Left lung (tissue), 10 donors: Measurements from ENCODE around the gene SRRD. TPM values are rescaled to one million over a fixed set of nuclear protein-coding genes. Genes with fewer than 3 reads are reported as not detected.

Experiments
- ATAC-seq: fragments of 200-7000 bp; cut with Tn5 transposase; one replicate; pipeline ENCODE4 v1.9.1; 2020; ENCODE audit warnings: moderate library complexity
- DNase-seq, 4 donors: peaks; one replicate each; pipeline ENCODE4 v3.0.0-alpha.2; 2013 to 2020
- H3K27ac ChIP-seq, 2 donors: fragments of 200-600 bp; sonication (generic) in 1 of 2; one replicate each; pipeline versions ENCODE4 v1.5.0 to v1.8.0; 2020 to 2021
- H3K27me3 ChIP-seq, 2 donors: fragments of 200-600 bp; sonication (generic) in 1 of 2; one replicate each; pipeline versions ENCODE4 v1.5.0 to v1.8.0; 2020 to 2021
- H3K36me3 ChIP-seq, 2 donors: fragments of 200-600 bp; sonication (generic) in 1 of 2; one replicate each; pipeline versions ENCODE4 v1.5.0 to v1.8.0; 2020 to 2021
- H3K4me1 ChIP-seq, 2 donors: fragments of 200-600 bp; one replicate each; pipeline ENCODE4 v1.8.0; 2021
- H3K4me3 ChIP-seq, 2 donors: fragments of 200-600 bp; sonication (generic) in 1 of 2; one replicate each; pipeline versions ENCODE4 v1.5.0 to v1.8.0; 2020 to 2021; ENCODE audit warnings: mild to moderate bottlenecking in 1 of 2
- H3K9me3 ChIP-seq, 2 donors: fragments of 200-600 bp; sonication (generic) in 1 of 2; one replicate each; pipeline versions ENCODE4 v1.5.0 to v1.8.0; 2020 to 2021
- intact Hi-C, 2 donors: fragments of 100-400 bp; cut with DNase I; formaldehyde crosslinking; loops; one replicate each; pipeline versions ENCODE4 v1.11.2 to v1.14.2; 2022
- polyA plus RNA-seq, 6 donors: library from polyadenylated mRNA; unstranded; fragments of 120-200 nt; gene quantifications; one replicate each; pipeline ENCODE4 v1.2.1, GENCODE V29; 2013; ENCODE audit not compliant: insufficient read length in 6 of 6
- total RNA-seq, 2 donors: library from RNA; stranded (reverse); fragmentation: NEBNext Ultra II Directional; extraction: Animal tissue kit (Norgen Biotek cat#: 25700); gene quantifications; one replicate each; pipeline ENCODE4 v1.2.1, GENCODE V29; 2021
- TF ChIP-seq, protein P1 (sequence below), 2 donors: fragments of 200-600 bp; sonication (generic) in 1 of 2; IDR thresholded peaks; one replicate each; pipeline versions ENCODE4 v1.5.0 to v1.8.0; 2021; ENCODE audit warnings: antibody characterized with exemption in 2 of 2
- donor health status: DM: no; HTN: yes; CAD: no.
- donor health status: DM: no; HTN: no; CAD: no.

The SRRD gene
- total and polyA plus RNA-seq, 8 donors = 18.5 to 33.1 (median 29.4) TPM

DNA sequence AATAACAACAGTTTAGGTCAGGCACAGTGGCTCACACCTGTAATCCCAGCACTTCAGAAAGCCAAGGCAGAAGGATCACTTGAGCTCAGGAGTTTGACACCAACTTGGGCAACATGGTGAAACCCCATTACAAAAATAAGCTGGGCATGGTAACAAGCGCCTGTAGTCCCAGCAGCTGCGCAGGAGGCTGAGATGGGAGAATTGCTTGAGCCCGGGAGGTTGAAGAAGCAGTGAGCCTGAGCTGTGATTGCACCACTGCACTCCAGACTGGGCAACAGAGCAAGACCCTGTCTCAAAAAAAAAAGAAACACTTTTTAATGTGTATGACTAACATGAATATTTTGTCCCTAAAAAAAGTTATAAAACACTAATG, 53.1 kb downstream of the SRRD start:
- ATAC-seq = no peak
- H3K4me1 ChIP-seq = peaks cover 0 to 25% of the 10 kb centered on the region in 2 donors
- H3K9me3 ChIP-seq = no peaks in the 10 kb centered on the region
- no peak for DNase-seq
- no peaks in the 10 kb centered on the region for H3K27me3 ChIP-seq
- H3K4me3 ChIP-seq = no peak overlapping the region
- TF ChIP-seq, protein P1, sequence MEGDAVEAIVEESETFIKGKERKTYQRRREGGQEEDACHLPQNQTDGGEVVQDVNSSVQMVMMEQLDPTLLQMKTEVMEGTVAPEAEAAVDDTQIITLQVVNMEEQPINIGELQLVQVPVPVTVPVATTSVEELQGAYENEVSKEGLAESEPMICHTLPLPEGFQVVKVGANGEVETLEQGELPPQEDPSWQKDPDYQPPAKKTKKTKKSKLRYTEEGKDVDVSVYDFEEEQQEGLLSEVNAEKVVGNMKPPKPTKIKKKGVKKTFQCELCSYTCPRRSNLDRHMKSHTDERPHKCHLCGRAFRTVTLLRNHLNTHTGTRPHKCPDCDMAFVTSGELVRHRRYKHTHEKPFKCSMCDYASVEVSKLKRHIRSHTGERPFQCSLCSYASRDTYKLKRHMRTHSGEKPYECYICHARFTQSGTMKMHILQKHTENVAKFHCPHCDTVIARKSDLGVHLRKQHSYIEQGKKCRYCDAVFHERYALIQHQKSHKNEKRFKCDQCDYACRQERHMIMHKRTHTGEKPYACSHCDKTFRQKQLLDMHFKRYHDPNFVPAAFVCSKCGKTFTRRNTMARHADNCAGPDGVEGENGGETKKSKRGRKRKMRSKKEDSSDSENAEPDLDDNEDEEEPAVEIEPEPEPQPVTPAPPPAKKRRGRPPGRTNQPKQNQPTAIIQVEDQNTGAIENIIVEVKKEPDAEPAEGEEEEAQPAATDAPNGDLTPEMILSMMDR (IDR thresholded peaks at IDR 0.05) = no peak
- no peak overlapping the region for H3K27ac ChIP-seq
- intact Hi-C loops = no loop called here
- peaks cover 0 to 97% of the 10 kb centered on the region in 2 donors for H3K36me3 ChIP-seq

GRCh38 chr22:26540119-26540518, 56.4 kb downstream of the SRRD start:
- no peak overlapping the region for H3K4me3 ChIP-seq
- H3K4me1 ChIP-seq = peaks cover 0 to 26% of the 10 kb centered on the region in 2 donors
- TF ChIP-seq, protein P1 (IDR thresholded peaks at IDR 0.05) = no peak
- no peak overlapping the region for H3K27ac ChIP-seq
- H3K9me3 ChIP-seq = no peaks in the 10 kb centered on the region
- ATAC-seq (no peak), DNase-seq (no peak)
- no peaks in the 10 kb centered on the region for H3K27me3 ChIP-seq
- intact Hi-C loops = no loop called here
- H3K36me3 ChIP-seq = peaks cover 0 to 85% of the 10 kb centered on the region in 2 donors

DNA sequence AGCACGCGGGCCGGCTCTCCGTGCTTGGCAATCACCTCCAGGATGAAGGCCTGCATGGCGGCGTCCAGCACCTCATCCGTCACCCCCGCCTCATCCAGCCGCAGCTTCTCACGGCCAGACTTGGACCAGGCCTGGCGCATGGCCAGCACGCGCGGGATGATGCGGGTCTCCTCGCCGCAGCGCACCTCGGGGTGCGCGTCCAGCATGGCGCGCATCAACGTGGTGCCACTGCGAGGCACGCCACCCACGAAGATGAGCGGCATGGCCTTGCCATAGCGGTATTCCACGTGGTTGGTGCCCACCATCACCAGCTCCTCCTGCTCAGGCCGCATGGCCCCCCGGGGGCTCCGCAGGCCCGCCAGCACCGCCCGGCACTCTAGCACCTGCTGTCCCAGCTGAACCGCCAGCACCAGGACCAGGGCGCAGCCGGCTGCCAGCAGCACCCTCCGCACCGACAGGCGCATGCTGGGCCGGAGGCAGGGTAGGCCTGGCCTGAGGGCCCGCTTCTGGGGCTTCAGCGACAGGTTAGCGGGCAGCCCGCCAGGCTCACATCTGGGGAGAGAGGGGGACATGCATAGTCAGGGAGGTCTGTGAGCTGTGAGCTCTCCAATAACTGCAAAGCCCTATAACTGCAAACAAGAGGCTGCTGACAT, 57.6 kb downstream of the SRRD start:
- intact Hi-C loops = no loop called here
- TF ChIP-seq, protein P1 (IDR thresholded peaks at IDR 0.05) = no peak
- no peak for DNase-seq
- Histone ChIP-seq H3K4me3 (no peak overlapping the region), H3K4me1 (peaks cover under 1 to 27% of the 10 kb centered on the region in 2 donors), H3K36me3 (peaks cover 0 to 75% of the 10 kb centered on the region in 2 donors), H3K27ac (no peak overlapping the region), H3K9me3 (no peaks in the 10 kb centered on the region), H3K27me3 (no peaks in the 10 kb centered on the region)
- no peak for ATAC-seq

DNA sequence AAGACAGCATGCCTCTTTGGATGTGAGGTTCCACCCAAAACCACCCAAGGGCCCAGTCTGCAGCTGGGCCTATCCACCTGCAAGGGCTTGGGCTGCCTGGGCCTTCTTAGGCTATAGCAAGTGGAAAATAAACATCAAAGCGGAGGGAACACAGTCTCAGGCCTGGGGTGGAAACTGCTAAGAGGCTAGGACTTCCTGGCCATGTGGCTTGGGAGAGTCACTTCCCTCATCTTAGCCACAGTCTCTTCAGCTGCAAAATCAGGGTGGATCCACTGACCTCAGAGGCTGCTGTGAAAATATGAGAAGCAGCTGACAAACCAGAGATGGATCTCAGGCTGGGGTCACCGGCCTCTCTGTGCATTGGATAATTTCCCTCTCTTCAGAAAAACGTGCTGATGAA, 59.2 kb downstream of the SRRD start:
- peak in 1 of 4 donors; percentile 46 for DNase-seq
- Histone ChIP-seq H3K4me1 (peaks cover 10 to 42% of the 10 kb centered on the region in 2 donors), H3K27ac (peak overlapping the region in 1 of 2 donors; percentile 31), H3K9me3 (no peaks in the 10 kb centered on the region), H3K27me3 (no peaks in the 10 kb centered on the region), H3K36me3 (peaks cover 0 to 61% of the 10 kb centered on the region in 2 donors), H3K4me3 (no peak overlapping the region)
- ATAC-seq = peak; percentile 42
- intact Hi-C loops = no loop called here
- TF ChIP-seq, protein P1 (IDR thresholded peaks at IDR 0.05) = no peak

Other genes with a start within 250 kb of the SRRD start
- 1 to 10 TPM; 1.3 to 2.1 TPM for gene ASPHD2, start 54.6 kb upstream of the SRRD start, total RNA-seq
- under 1 TPM; 0.38 to 0.74 (median 0.55) TPM for gene ASPHD2, start 54.6 kb upstream of the SRRD start, polyA plus RNA-seq
- 10 to 100 TPM; 25.4 to 30.1 TPM for gene HPS4, start 94 bp upstream of the SRRD start, total RNA-seq
- gene HPS4, start 94 bp upstream of the SRRD start, polyA plus RNA-seq = 10 to 100 TPM; 31.0 to 40.7 (median 35.0) TPM
- gene TFIP11, start 28.6 kb downstream of the SRRD start, total RNA-seq = 10 to 100 TPM; 32.1 to 39.2 TPM
- 10 to 100 TPM; 34.8 to 39.9 (median 36.8) TPM for gene TFIP11, start 28.6 kb downstream of the SRRD start, polyA plus RNA-seq
- gene TPST2, start 106.3 kb downstream of the SRRD start, total RNA-seq = 10 to 100 TPM; 51.4 to 69.0 TPM
- gene TPST2, start 106.3 kb downstream of the SRRD start, polyA plus RNA-seq = 10 to 100 TPM; 23.3 to 30.9 (median 28.4) TPM
- 1 to 10 TPM; 1.0 to 1.3 TPM for gene CRYBB1, start 134.2 kb downstream of the SRRD start, total RNA-seq
- 1 to 10 TPM in 4 of 6 donors, under 1 TPM in 2; 0.79 to 1.5 (median 1.1) TPM for gene CRYBB1, start 134.2 kb downstream of the SRRD start, polyA plus RNA-seq
- not detected for gene CRYBA4, start 138.1 kb downstream of the SRRD start, total RNA-seq
- gene CRYBA4, start 138.1 kb downstream of the SRRD start, polyA plus RNA-seq = under 1 TPM; 0.21 to 0.87 (median 0.43) TPM
- gene MIAT, start 173.7 kb downstream of the SRRD start, total RNA-seq = 10 to 100 TPM in 1 of 2 donors, 1 to 10 TPM in 1; 1.7 to 11.2 TPM
- 1 to 10 TPM; 2.3 to 3.0 (median 2.8) TPM for gene MIAT, start 173.7 kb downstream of the SRRD start, polyA plus RNA-seq